Renal pelvis (tissue), 4 donors: ENCODE measurements around the gene CXCL12. TPM values are rescaled to one million over a fixed set of nuclear protein-coding genes. Genes with fewer than 3 reads are reported as not detected.

ENCODE experiments used
- DNase-seq: peaks from one replicate; pipeline ENCODE4 v3.0.0-alpha.2; 2013
- polyA plus RNA-seq, 3 donors: library from polyadenylated mRNA; unstranded; fragments of 120-200 nt; gene quantifications; one replicate each; pipeline ENCODE4 v1.2.1, GENCODE V29; 2013; ENCODE audit not compliant: insufficient read length in 3 of 3

CXCL12 gene
- polyA plus RNA-seq, 3 donors, result 284 to 373 (median 364) TPM

GRCh38 chr10:44373341-44373995, 11.4 kb downstream of the CXCL12 start:
- no peak for DNase-seq

GRCh38 chr10:44372181-44372580, 12.7 kb downstream of the CXCL12 start:
- no peak for DNase-seq

GRCh38 chr10:44370731-44371248, 14.1 kb downstream of the CXCL12 start:
- DNase-seq, result no peak

- DNase-seq, result no peak
Measured at GRCh38 chr10:44369854-44370253, 15.0 kb downstream of the CXCL12 start.

- DNase-seq, result no peak
Measured at GRCh38 chr10:44369296-44369695, 15.6 kb downstream of the CXCL12 start.

GRCh38 chr10:44368637-44369036, 16.3 kb downstream of the CXCL12 start:
- no peak for DNase-seq

GRCh38 chr10:44366941-44367630, 17.8 kb downstream of the CXCL12 start:
- DNase-seq, result no peak

- DNase-seq, result no peak
Measured at GRCh38 chr10:44364566-44364965, 20.3 kb downstream of the CXCL12 start.

- DNase-seq, result no peak
Measured at GRCh38 chr10:44363716-44364115, 21.2 kb downstream of the CXCL12 start.

- no peak for DNase-seq
Measured at GRCh38 chr10:44362866-44363711, 21.8 kb downstream of the CXCL12 start.

- no peak for DNase-seq
Measured at GRCh38 chr10:44361109-44361508, 23.8 kb downstream of the CXCL12 start.

GRCh38 chr10:44358080-44358771, 26.7 kb downstream of the CXCL12 start:
- DNase-seq, result no peak

- no peak for DNase-seq
Measured at GRCh38 chr10:44357023-44357540, 27.8 kb downstream of the CXCL12 start.

- DNase-seq, result no peak
Measured at GRCh38 chr10:44356139-44357022, 28.5 kb downstream of the CXCL12 start.

- DNase-seq, result no peak
Measured at GRCh38 chr10:44355630-44356029, 29.3 kb downstream of the CXCL12 start.

- DNase-seq, result no peak
Measured at GRCh38 chr10:44354771-44355170, 30.1 kb downstream of the CXCL12 start.

- DNase-seq, result no peak
Measured at GRCh38 chr10:44353721-44354120, 31.2 kb downstream of the CXCL12 start.

- DNase-seq, result no peak
Measured at GRCh38 chr10:44353128-44353390, 31.8 kb downstream of the CXCL12 start.

- peak; percentile 76 for DNase-seq
Measured at GRCh38 chr10:44352316-44353127, 32.4 kb downstream of the CXCL12 start.

GRCh38 chr10:44348496-44348895, 36.4 kb downstream of the CXCL12 start:
- DNase-seq, result no peak
